Lung (tissue), 12 donors: Measurements from ENCODE around the gene MED8. TPM values are rescaled to one million over a fixed set of nuclear protein-coding genes. Genes with fewer than 3 reads are reported as not detected.

ENCODE experiments used
- ATAC-seq: fragments of 200-7000 bp; cut with Tn5 transposase; one replicate; pipeline ENCODE4 v1.9.1; 2020; ENCODE audit warnings: moderate number of reproducible peaks; ENCODE audit not compliant: insufficient read depth, low FRiP score
- DNase-seq, 3 donors: peaks; one replicate each; pipeline ENCODE4 v3.0.0-alpha.2; 2013 to 2017
- H3K27ac ChIP-seq, 2 donors: one replicate each; pipeline ENCODE4 v1.5.1; 2013; ENCODE audit warnings: mild to moderate bottlenecking in 2 of 2, moderate library complexity in 2 of 2, control low read depth in 1 of 2, inconsistent platforms in 1 of 2, low read depth in 1 of 2, low read length in 1 of 2
- H3K27me3 ChIP-seq, 3 donors: one replicate each; pipeline ENCODE4 v1.5.1; 2013; ENCODE audit warnings: low read length in 2 of 3; ENCODE audit not compliant: control insufficient read depth in 3 of 3, insufficient read depth in 3 of 3
- H3K36me3 ChIP-seq, 4 donors: one replicate each; pipeline ENCODE4 v1.5.1; 2013; ENCODE audit warnings: low read length in 4 of 4, mild to moderate bottlenecking in 1 of 4, moderate library complexity in 1 of 4; ENCODE audit not compliant: control insufficient read depth in 4 of 4, insufficient read depth in 4 of 4
- H3K4me1 ChIP-seq, 5 donors: one replicate each; pipeline ENCODE4 v1.5.1; 2013; ENCODE audit warnings: low read length in 5 of 5, mild to moderate bottlenecking in 2 of 5, moderate library complexity in 1 of 5; ENCODE audit not compliant: control insufficient read depth in 5 of 5, insufficient read depth in 5 of 5
- H3K4me3 ChIP-seq: one replicate; pipeline ENCODE4 v1.5.1; 2013; ENCODE audit warnings: mild to moderate bottlenecking, control low read depth, moderate library complexity
- H3K9ac ChIP-seq, 2 donors: one replicate each; pipeline ENCODE4 v1.5.1; 2013; ENCODE audit warnings: low read length in 2 of 2, control low read depth in 1 of 2; ENCODE audit not compliant: insufficient read depth in 1 of 2
- H3K9me3 ChIP-seq, 4 donors: one replicate each; pipeline ENCODE4 v1.5.1; 2013; ENCODE audit warnings: low read length in 3 of 4, mild to moderate bottlenecking in 1 of 4, moderate library complexity in 1 of 4; ENCODE audit not compliant: control insufficient read depth in 4 of 4, insufficient read depth in 3 of 4
- CTCF ChIP-seq: IDR thresholded peaks from 2 replicates; pipeline ENCODE4 v1.5.1; 2012; ENCODE audit warnings: mild to moderate bottlenecking; ENCODE audit errors: control extremely low read depth, extremely low read depth
- WGBS, 2 donors: extraction: QIAGEN DNeasy Blood & Tissue Kit; methylation state at CpG; one replicate each; pipeline ENCODE4 v1.1.7; 2013; 5-methylcytosine and 5-hydroxymethylcytosine counted together
- polyA plus RNA-seq, 2 donors: library from polyadenylated mRNA; stranded (reverse); fragments of 200-250 nt; gene quantifications; one replicate each; pipeline ENCODE4 v1.2.1, GENCODE V29; 2013
- total RNA-seq, 2 donors: library from RNA; depleted of rRNA in 1 of 2; stranded (reverse); fragments of >200 nt in 1 of 2; gene quantifications; one replicate each; pipeline ENCODE4 v1.2.1, GENCODE V29; 2014 to 2021
- donor health status: control.
- donor health status: control.
- donor health status: Bipolar disorder and iron deficiency.
- donor health status: healthy.
- donor health status: DM: yes; HTN: yes; CAD: no.

The MED8 gene
- total and polyA plus RNA-seq, 4 donors = 35.5 to 45.1 (median 40.1) TPM

DNA sequence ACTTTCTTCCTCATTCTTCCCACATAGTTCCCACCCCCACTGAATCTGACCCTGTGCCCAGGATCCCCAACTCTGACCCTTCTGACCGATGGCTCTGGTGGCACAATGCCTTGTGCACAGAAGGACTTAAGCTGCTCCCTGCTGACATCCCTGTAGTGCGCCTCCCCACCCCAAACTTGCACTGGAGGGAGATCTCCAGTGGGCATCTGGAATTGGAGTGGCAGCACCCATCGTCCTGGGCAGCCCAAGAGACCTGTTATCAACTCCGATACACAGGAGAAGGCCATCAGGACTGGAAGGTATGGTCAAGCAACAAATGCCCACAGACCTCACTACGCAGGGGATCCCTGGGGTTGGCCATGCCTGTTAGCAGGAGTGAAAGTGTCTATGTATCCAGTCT, 43.0 kb downstream of the MED8 start:
- Histone ChIP-seq H3K4me1 (peaks cover 0 to 15% (median 3%) of the 10 kb centered on the region in 5 donors), H3K27ac (peak overlapping the region in 1 of 2 donors; percentile 82), H3K9ac (no peak overlapping the region), H3K27me3 (peaks cover 0 to 5% (median 0%) of the 10 kb centered on the region in 3 donors), H3K4me3 (no peak overlapping the region), H3K36me3 (no peaks in the 10 kb centered on the region), H3K9me3 (no peaks in the 10 kb centered on the region)
- WGBS, 2 donors = 93% methylated on average over 5 of the region's 5 CpGs
- TF ChIP-seq CTCF = no peak
- no peak for DNase-seq
- ATAC-seq = no peak

DNA sequence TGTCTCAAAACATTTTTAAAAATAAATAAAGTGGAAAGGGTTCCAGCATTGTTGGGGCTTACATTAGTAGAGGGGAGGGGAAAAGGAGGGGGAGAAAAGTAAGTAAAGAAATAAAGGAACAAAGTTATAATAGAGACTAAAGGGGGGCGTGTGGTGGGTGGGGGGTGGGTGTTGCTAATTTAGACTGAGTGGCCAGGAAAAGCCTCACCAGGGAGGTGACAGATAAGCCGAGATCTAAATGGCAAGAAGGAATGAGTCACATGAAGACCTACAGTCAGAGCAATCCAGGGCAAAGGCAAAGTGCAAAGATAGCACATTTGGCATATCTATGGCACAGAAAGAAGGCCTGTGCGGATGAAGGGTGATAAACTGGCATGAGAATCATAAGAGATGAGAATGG, 44.5 kb downstream of the MED8 start:
- H3K9ac ChIP-seq = no peak overlapping the region
- whole genome bisulfite sequencing, 2 donors = 60 to 62% methylated on average over 3 of the region's 3 CpGs
- H3K9me3 ChIP-seq = no peaks in the 10 kb centered on the region
- H3K27ac ChIP-seq = peak overlapping the region in 1 of 2 donors; percentile 82
- no peak for DNase-seq
- peaks cover 0 to 5% (median 0%) of the 10 kb centered on the region in 3 donors for H3K27me3 ChIP-seq
- H3K36me3 ChIP-seq = no peaks in the 10 kb centered on the region
- TF ChIP-seq CTCF = no peak
- H3K4me3 ChIP-seq = no peak overlapping the region
- H3K4me1 ChIP-seq = peaks cover 0 to 15% (median 3%) of the 10 kb centered on the region in 5 donors
- ATAC-seq = no peak

DNA sequence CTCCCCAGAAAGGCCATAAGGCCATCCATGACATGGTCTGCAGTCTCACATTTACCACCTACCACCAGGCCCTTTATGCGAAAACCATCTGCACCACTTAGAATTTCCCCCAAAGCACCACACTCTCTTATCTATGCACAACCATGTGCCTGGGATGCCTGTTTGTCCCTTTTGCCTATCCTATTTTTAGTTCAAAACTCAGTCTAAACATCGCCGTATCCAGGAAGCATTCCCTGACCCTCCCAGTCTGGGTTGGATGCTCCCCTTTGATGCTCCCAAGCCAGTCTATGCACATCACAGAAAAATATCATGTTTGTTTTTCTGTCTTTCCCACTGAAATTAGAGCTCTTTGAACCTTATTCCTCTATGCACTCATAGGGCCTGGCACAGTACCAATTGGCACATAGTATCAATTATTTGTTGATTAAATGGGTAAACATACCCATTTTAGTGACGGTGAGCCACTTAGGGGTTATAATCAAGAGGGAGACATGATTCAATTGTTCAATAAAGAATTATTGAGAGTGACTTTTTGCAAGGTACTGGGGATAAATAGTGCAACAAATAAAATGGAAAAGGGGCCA, 45.2 kb downstream of the MED8 start:
- Histone ChIP-seq H3K4me1 (peaks cover 0 to 12% (median 2%) of the 10 kb centered on the region in 5 donors), H3K27me3 (peaks cover 0 to 5% (median 0%) of the 10 kb centered on the region in 3 donors), H3K4me3 (no peak overlapping the region), H3K36me3 (no peaks in the 10 kb centered on the region), H3K9me3 (no peaks in the 10 kb centered on the region), H3K27ac (peak overlapping the region in 1 of 2 donors; percentile 82), H3K9ac (no peak overlapping the region)
- 59 to 67% methylated on average over 4 of the region's 4 CpGs for WGBS, 2 donors
- DNase-seq = peak in 2 of 3 donors; percentile 45 to 64
- no peak for TF ChIP-seq CTCF
- ATAC-seq = no peak

DNA sequence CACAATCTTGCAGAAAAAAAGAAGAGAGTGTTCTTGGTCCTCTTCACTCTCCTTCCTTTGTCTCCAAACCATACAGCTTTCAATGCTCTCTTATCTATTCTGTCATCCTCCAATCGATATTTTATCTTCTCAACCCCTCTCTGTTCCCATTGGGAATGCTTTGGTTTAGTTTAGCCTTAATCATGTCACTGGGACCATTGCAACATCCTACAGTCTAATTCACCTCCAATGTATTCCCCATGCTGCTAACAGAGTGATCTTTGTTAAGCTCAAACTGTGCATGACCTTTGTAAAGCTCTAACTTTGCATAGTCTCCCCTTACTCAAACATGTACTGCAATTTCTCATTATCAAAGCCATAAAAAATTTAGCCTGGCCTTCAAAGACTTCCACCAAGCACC, 49.0 kb downstream of the MED8 start:
- ATAC-seq (no peak), DNase-seq (no peak)
- Histone ChIP-seq H3K4me1 (peaks cover 0 to 3% (median 0%) of the 10 kb centered on the region in 5 donors), H3K27ac (no peak overlapping the region), H3K36me3 (no peaks in the 10 kb centered on the region), H3K4me3 (no peak overlapping the region), H3K9ac (no peak overlapping the region), H3K9me3 (no peaks in the 10 kb centered on the region), H3K27me3 (no peaks in the 10 kb centered on the region)
- TF ChIP-seq CTCF = no peak
- WGBS, 2 donors = 62 to 87% methylated on average over 1 of the region's 1 CpG
